ENCODE measurements around the gene RGS12. TPM values are rescaled to one million over a fixed set of nuclear protein-coding genes. Genes with fewer than 3 reads are reported as not detected.

RGS12 gene
- total and polyA plus RNA-seq, 2 of the 13 experiments (the other 11 are each of a cell fraction or from before 2014, with no cell fraction given) = 21.0 to 27.7 TPM

GRCh38 chr4:3254302-3255131 lies 38.3 kb upstream of the RGS12 start:
- 68% methylated on average over 7 of the region's 14 CpGs for WGBS (ENCODE audit: low lambda C conversion rate)
- ChIA-PET CTCF (ENCODE audit: low intra/inter-chr PET ratio, low total read pairs) (no interaction called here), POLR2A (interaction anchor here (0.7 kb wide), 1 partner anchor 37 kb away, joined by 3 read pairs; no protein-coding TSS in a partner anchor)
- no TSS peak for BruUV-seq (replicated peaks)
- Histone ChIP-seq H4K20me1 (ENCODE audit: insufficient read depth, low read length) (no peaks in the 10 kb centered on the region), H3K4me2 (ENCODE audit: low read depth, low read length) (no peak overlapping the region), H3K27me3 (ENCODE audit: control insufficient read depth in 1 of 2, insufficient read depth in 2 of 2, low read length in 2 of 2) (no peaks in the 10 kb centered on the region), H3K4me1 (ENCODE audit: insufficient read depth, low read length) (peaks cover 23% of the 10 kb centered on the region), H2AFZ (ENCODE audit: low read length) (no peak overlapping the region), H3K79me2 (ENCODE audit: insufficient read depth, low read length) (no peaks in the 10 kb centered on the region), H3K4me3 (replicated peaks in 1 of 3; ENCODE audit: insufficient read depth in 1 of 3, low read depth in 2 of 3, low read length in 3 of 3) (no peak overlapping the region), H3K9ac (ENCODE audit: insufficient read depth, low read depth, low read length) (no peak overlapping the region), H3K36me3 (replicated peaks in 1 of 2; ENCODE audit: control insufficient read depth in 1 of 2, insufficient read depth in 2 of 2, low read length in 2 of 2) (no peaks in the 10 kb centered on the region), H3K9me3 (ENCODE audit: low read length) (no peaks in the 10 kb centered on the region), H3K27ac (ENCODE audit: extremely low read length, insufficient read depth, low read length) (no peak overlapping the region)
- ATAC-seq (no peak), FAIRE-seq (no peak), DNase-seq (ENCODE audit: low spot score) (no peak)
- in situ Hi-C loops (cut with HindIII; ENCODE audit: extremely low pct_ligation_motif_present, low pct_unique_long_range_greater_than_20kb) = no loop called here
- intact Hi-C loops (cut with micrococcal nuclease; ENCODE audit: unreplicated experiment) = no loop called here
- TF ChIP-seq NFYC (CRISPR knock-in tag; IDR thresholded peaks at IDR 0.05) (no peak), FOXM1 (CRISPR knock-in tag; IDR thresholded peaks at IDR 0.05) (no peak), JUN (CRISPR knock-in tag; IDR thresholded peaks at IDR 0.05) (no peak), ZNF407 (CRISPR knock-in tag; IDR thresholded peaks at IDR 0.05; ENCODE audit: not compliant biosample characterization) (no peak), U2AF1 (optimal IDR thresholded peaks at IDR 0.05; ENCODE audit: low read depth, low read length) (no peak), GABPA (IDR thresholded peaks at IDR 0.05; ENCODE audit: low read depth, low read length) (no peak), GABPA (CRISPR knock-in tag; IDR thresholded peaks at IDR 0.05; ENCODE audit: low read depth) (no peak), ZBTB33 (CRISPR knock-in tag; IDR thresholded peaks at IDR 0.05) (no peak), ATF2 (CRISPR knock-in tag; IDR thresholded peaks at IDR 0.05) (no peak), LBX2 (CRISPR knock-in tag; IDR thresholded peaks at IDR 0.05; ENCODE audit: borderline replicate concordance) (no peak), MBNL3 (CRISPR knock-in tag; conservative IDR thresholded peaks at IDR 0.05) (no peak), ZNF75D (CRISPR knock-in tag; IDR thresholded peaks at IDR 0.05; ENCODE audit: borderline replicate concordance) (no peak)

Measured in HepG2 (cell line).